WTC11 (cell line): ENCODE data around the gene PVALEF.

Experiments used
- ATF1 ChIP-seq: sonication (generic); formaldehyde crosslinking; IDR thresholded peaks from 2 replicates; pipeline ENCODE4 v1.8.1; 2023; ENCODE audit warnings: mild to moderate bottlenecking, moderate library complexity, missing genetic modification reagents
- CTCF ChIP-seq: fragments of 200-600 bp; IDR thresholded peaks from 2 replicates; pipeline ENCODE4 v1.8.0; 2022; ENCODE audit warnings: antibody characterized with exemption
- ELF4 ChIP-seq: sonication (generic); formaldehyde crosslinking; IDR thresholded peaks from 2 replicates; pipeline ENCODE4 v1.8.1; 2022; ENCODE audit warnings: low read depth, mild to moderate bottlenecking, moderate library complexity, missing genetic modification reagents
- SP1 ChIP-seq: sonication (generic); formaldehyde crosslinking; conservative IDR thresholded peaks from 2 replicates; pipeline ENCODE4 v1.8.1; 2022; ENCODE audit warnings: missing genetic modification reagents
- STAT6 ChIP-seq: sonication (generic); formaldehyde crosslinking; conservative IDR thresholded peaks from 2 replicates; pipeline ENCODE4 v1.8.1; 2023; ENCODE audit warnings: mild to moderate bottlenecking, low read depth, missing genetic modification reagents, moderate library complexity
- TP53 ChIP-seq: sonication (generic); formaldehyde crosslinking; IDR thresholded peaks from 2 replicates; pipeline ENCODE4 v1.8.1; 2023; ENCODE audit warnings: mild to moderate bottlenecking, missing genetic modification reagents
- ZNF532 ChIP-seq: fragments of 250-450 bp; sonication (Bioruptor Pico); IDR thresholded peaks from 2 replicates; pipeline ENCODE4 v1.9.0; 2021; ENCODE audit warnings: mild to moderate bottlenecking, borderline replicate concordance

- TF ChIP-seq CTCF (no peak), TP53 (no peak), ZNF532 (CRISPR knock-in tag) (no peak), STAT6 (CRISPR knock-in tag) (no peak), ELF4 (CRISPR knock-in tag) (no peak), ATF1 (CRISPR knock-in tag) (no peak), SP1 (CRISPR knock-in tag) (no peak)
Measured at GRCh38 chr17:81181811-81182185, 16.5 kb downstream of the PVALEF start.
